Caco-2 (cell line): ENCODE data around the gene TMEM80. TPM values are rescaled to one million over a fixed set of nuclear protein-coding genes. Genes with fewer than 3 reads are reported as not detected.

Experiments
- BruUV-seq: library from RNA; stranded (reverse); fragments of 400-500 nt; replicated peaks from 2 replicates; lab custom pipeline; 2021; lab: Mats Ljungman, UMichigan
- CTCF ChIA-PET: fragments of 300-600 bp; sonication (Branson Sonifier 250); formaldehyde crosslinking; loops from one replicate; lab custom pipeline; 2022; ENCODE audit warnings: antibody characterized with exemption; lab: Charles Lee
- POLR2A ChIA-PET: fragments of 300-600 bp; sonication (Branson Sonifier 250); formaldehyde crosslinking; loops from one replicate; lab custom pipeline; 2022; ENCODE audit warnings: antibody characterized with exemption; lab: Charles Lee
- DNase-seq, 2 experiments: peaks; one replicate each; pipeline versions ENCODE4 v3.0.0 to v3.0.0-alpha.2; 2020 to 2022
- H3K27me3 ChIP-seq: replicated peaks from 2 replicates; pipeline ENCODE4 v1.6.0; 2011; ENCODE audit warnings: low read length; ENCODE audit not compliant: control insufficient read depth, insufficient read depth
- H3K36me3 ChIP-seq: 2 replicates; pipeline ENCODE4 v1.5.1; 2011; ENCODE audit warnings: low read length; ENCODE audit not compliant: control insufficient read depth, insufficient read depth
- H3K4me1 ChIP-seq: fragments of 250-450 bp; sonication (Bioruptor Pico); 2 replicates; pipeline ENCODE4 v1.5.1; 2020; ENCODE audit warnings: mild to moderate bottlenecking
- H3K4me3 ChIP-seq: 2 replicates; pipeline ENCODE4 v1.5.1; 2011; ENCODE audit warnings: low read depth, mild to moderate bottlenecking, control low read depth, low read length
- H3K9me3 ChIP-seq: fragments of 250-450 bp; sonication (Bioruptor Pico); 2 replicates; pipeline ENCODE4 v1.5.1; 2020; ENCODE audit warnings: mild to moderate bottlenecking, moderate library complexity
- H3K27ac Mint-ChIP-seq: one replicate; pipeline ENCODE4 v1.8.0; 2022; ENCODE audit warnings: mixed read lengths; ENCODE audit not compliant: unreplicated experiment
- H3K27me3 Mint-ChIP-seq: one replicate; pipeline ENCODE4 v1.8.0; 2022; ENCODE audit warnings: mixed read lengths; ENCODE audit not compliant: insufficient read depth, unreplicated experiment
- H3K36me3 Mint-ChIP-seq: one replicate; pipeline ENCODE4 v1.8.0; 2022; ENCODE audit warnings: mild to moderate bottlenecking, mixed read lengths; ENCODE audit not compliant: insufficient read depth, unreplicated experiment
- H3K4me1 Mint-ChIP-seq: one replicate; pipeline ENCODE4 v1.8.0; 2022; ENCODE audit warnings: low read depth, mixed read lengths; ENCODE audit not compliant: unreplicated experiment
- H3K4me3 Mint-ChIP-seq: one replicate; pipeline ENCODE4 v1.8.0; 2022; ENCODE audit warnings: mild to moderate bottlenecking, moderate library complexity, mixed read lengths; ENCODE audit not compliant: unreplicated experiment
- H3K9me3 Mint-ChIP-seq: one replicate; pipeline ENCODE4 v1.8.0; 2022; ENCODE audit warnings: mixed read lengths; ENCODE audit not compliant: unreplicated experiment
- CTCF ChIP-seq, 2 experiments: fragments of 200-600 bp in 1 of 2; IDR thresholded peaks; 1 replicate in 1 of 2; 2 replicates in 1 of 2; pipeline versions ENCODE4 v1.5.1 to v1.8.0; 2011 to 2022; ENCODE audit warnings: antibody characterized with exemption in 1 of 2, control low read depth in 1 of 2, inconsistent platforms in 1 of 2, low read depth in 1 of 2, low read length in 1 of 2, mild to moderate bottlenecking in 1 of 2, moderate library complexity in 1 of 2; ENCODE audit not compliant: insufficient read depth in 1 of 2, severe bottlenecking in 1 of 2, unreplicated experiment in 1 of 2
- intact Hi-C: fragments of 100-400 bp; cut with micrococcal nuclease; formaldehyde crosslinking; loops from one replicate; pipeline ENCODE4 v1.10.0; 2022; ENCODE audit not compliant: unreplicated experiment
- total RNA-seq: library from RNA; stranded (reverse); gene quantifications from 2 replicates; pipeline ENCODE4 v1.2.3, GENCODE V29; 2022

Gene TMEM80
- total RNA-seq, 1 experiment from 2014 or later, result 74.7 TPM

GRCh38 chr11:726278-727220 lies 30.9 kb downstream of the TMEM80 start:
- H3K27me3 Mint-ChIP-seq, result no peaks in the 10 kb centered on the region
- ChIA-PET CTCF (interaction anchor here (0.5 to 1.2 kb wide), 6 partner anchors 20 to 182 kb away, joined by 3 to 8 read pairs (median 4); partner anchors contain the start of gene TMEM80), POLR2A (interaction anchor here (1.2 kb wide), 1 partner anchor 21 kb away, joined by 3 read pairs; the partner anchor contains the start of gene TALDO1)
- H3K4me1 Mint-ChIP-seq, result peaks cover 4% of the 10 kb centered on the region
- Histone ChIP-seq H3K27me3 (no peaks in the 10 kb centered on the region), H3K9me3 (no peaks in the 10 kb centered on the region), H3K36me3 (peaks cover 6% of the 10 kb centered on the region), H3K4me1 (peaks cover 15% of the 10 kb centered on the region), H3K4me3 (no peak overlapping the region)
- no peak overlapping the region for H3K27ac Mint-ChIP-seq
- H3K4me3 Mint-ChIP-seq, result no peak overlapping the region
- intact Hi-C loops, result loop anchor here (10.0 kb wide), 1 partner anchor 172 kb away; no protein-coding TSS in a partner anchor
- BruUV-seq, result TSS peak; percentile 72
- H3K36me3 Mint-ChIP-seq, result peaks cover 66% of the 10 kb centered on the region
- no peak for TF ChIP-seq CTCF (IDR thresholded peaks at IDR 0.05; ENCODE audit: insufficient read depth in 1 of 2, low read depth in 1 of 2, low read length in 1 of 2, severe bottlenecking in 1 of 2, unreplicated experiment in 1 of 2)
- no peaks in the 10 kb centered on the region for H3K9me3 Mint-ChIP-seq
- no peak for DNase-seq

- Mint-ChIP-seq H3K27me3 (no peaks in the 10 kb centered on the region), H3K4me1 (peaks cover 4% of the 10 kb centered on the region), H3K36me3 (peaks cover 60% of the 10 kb centered on the region), H3K27ac (no peak overlapping the region), H3K4me3 (no peak overlapping the region), H3K9me3 (no peaks in the 10 kb centered on the region)
- no peak for DNase-seq
- TF ChIP-seq CTCF (IDR thresholded peaks at IDR 0.05; ENCODE audit: insufficient read depth in 1 of 2, low read depth in 1 of 2, low read length in 1 of 2, severe bottlenecking in 1 of 2, unreplicated experiment in 1 of 2), result no peak
- no TSS peak for BruUV-seq
- POLR2A ChIA-PET, result interaction anchor here (1.2 kb wide), 1 partner anchor 20 kb away, joined by 3 read pairs; the partner anchor contains the start of gene TALDO1
- Histone ChIP-seq H3K4me1 (peaks cover 15% of the 10 kb centered on the region), H3K9me3 (no peaks in the 10 kb centered on the region), H3K27me3 (no peaks in the 10 kb centered on the region), H3K4me3 (no peak overlapping the region), H3K36me3 (peaks cover 6% of the 10 kb centered on the region)
- CTCF ChIA-PET, result no interaction called here
- intact Hi-C loops, result loop anchor here (10.0 kb wide), 1 partner anchor 172 kb away; no protein-coding TSS in a partner anchor
These were observed 31.7 kb downstream of the TMEM80 start for GRCh38 chr11:727281-727701.
